Kasumi-1 (cell line): Measurements from ENCODE around the gene HSPB7.
"Not testable (repeated sequence)": the region's sequence is repeated elsewhere in the genome, so short reads cannot be mapped to it uniquely, and the experiment has no call there.

Source experiments
- DNase-seq, 2 experiments: peaks; one replicate each; lab custom pipeline; 2025; lab: John Stamatoyannopoulos, UW

Gene HSPB7

GRCh38 chr1:16006552-16007485 is 11.0 kb downstream of the HSPB7 start:
- DNase-seq = peak in 1 of 2 experiments; percentile 8

DNA sequence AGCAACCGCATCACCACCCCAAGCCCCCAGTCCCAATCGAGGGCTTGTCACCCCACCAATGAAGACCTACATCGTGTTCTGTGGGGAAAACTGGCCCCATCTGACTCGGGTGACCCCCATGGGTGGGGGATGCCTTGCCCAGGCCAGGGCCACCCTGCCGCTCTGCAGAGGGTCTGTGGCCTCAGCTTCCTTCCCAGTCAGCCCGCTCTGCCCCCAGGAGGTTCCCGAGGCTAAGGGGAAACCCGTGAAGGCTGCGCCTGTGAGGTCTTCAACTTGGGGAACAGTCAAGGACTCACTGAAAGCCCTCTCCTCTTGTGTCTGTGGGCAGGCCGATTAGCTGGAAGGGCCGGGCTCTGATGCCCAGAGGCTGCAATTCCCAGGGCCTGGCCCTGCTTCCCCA is 11.8 kb downstream of the HSPB7 start:
- no peak for DNase-seq

DNA sequence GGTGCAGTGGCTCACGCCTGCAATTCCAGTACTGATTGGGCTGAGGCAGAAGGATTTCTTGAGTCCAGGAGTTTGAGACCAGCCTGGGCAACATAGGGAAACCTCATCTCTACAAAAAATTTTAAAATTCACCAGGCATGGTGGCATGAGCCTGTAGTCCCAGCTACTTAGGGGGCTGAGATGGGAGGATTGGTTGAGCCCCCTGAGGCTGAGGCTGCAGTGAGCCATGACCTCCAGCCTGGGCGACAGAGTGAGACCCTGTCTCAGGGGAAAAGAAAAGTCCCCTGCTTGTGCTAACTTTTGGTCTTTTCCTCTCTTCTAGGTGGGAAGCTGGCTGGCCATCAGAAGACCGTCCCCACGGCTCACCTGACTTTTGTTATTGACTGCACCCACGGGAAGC is 12.2 kb downstream of the HSPB7 start:
- no peak for DNase-seq

- DNase-seq = not testable (repeated sequence)
Observed at GRCh38 chr1:16001274-16001673, 16.6 kb downstream of the HSPB7 start.

DNA sequence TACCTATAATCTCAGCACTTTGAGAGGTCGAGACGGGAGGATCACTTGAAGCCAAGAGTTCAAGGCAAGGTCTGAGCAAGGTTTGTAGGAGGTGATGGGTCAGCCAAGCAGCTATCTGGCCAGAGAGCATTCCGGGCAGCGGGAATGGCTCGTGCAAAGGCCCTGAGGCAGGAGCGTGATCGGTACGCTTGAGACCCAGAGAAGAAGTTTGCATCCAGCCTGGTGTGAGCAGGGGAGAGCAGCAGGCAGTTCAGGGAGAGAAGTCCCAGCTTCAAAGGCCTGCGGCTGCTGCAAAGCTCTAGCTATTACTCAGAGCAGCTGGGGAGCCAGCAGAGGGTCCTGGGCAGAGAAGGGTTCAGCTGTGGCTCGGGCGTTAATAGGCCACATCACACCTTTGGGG is 18.9 kb downstream of the HSPB7 start:
- DNase-seq = no peak

- no peak for DNase-seq
Observed at GRCh38 chr1:15997637-15998280, 20.1 kb downstream of the HSPB7 start.

- no peak for DNase-seq
Observed at GRCh38 chr1:15997076-15997585, 20.7 kb downstream of the HSPB7 start.

GRCh38 chr1:15994590-15995351 is 23.1 kb downstream of the HSPB7 start:
- DNase-seq = peak; percentile 3 to 16

- DNase-seq = no peak
Observed at GRCh38 chr1:15994081-15994480, 23.8 kb downstream of the HSPB7 start.

GRCh38 chr1:15993666-15994065 is 24.2 kb downstream of the HSPB7 start:
- DNase-seq = no peak

- DNase-seq = peak; percentile 6 to 32
Observed at GRCh38 chr1:15992582-15993500, 25.0 kb downstream of the HSPB7 start.

DNA sequence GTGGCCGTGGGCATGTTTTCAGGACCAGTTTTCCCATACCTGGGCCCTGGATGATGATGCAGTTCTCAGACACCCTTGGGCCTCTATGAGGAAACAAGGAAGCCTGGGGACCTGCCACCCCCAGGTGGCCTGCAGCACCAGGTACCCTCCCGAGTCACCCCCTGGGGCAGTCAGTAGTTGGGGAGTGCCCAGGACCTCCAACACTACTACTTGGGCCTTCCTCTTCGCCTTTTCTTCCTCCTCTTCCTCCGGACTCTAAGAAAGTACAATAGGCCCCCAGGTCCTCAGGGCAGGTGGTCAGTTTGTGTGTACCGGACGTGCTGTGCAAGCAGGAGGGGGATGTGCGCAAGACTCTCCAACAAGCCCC is 25.7 kb downstream of the HSPB7 start:
- no peak for DNase-seq

DNA sequence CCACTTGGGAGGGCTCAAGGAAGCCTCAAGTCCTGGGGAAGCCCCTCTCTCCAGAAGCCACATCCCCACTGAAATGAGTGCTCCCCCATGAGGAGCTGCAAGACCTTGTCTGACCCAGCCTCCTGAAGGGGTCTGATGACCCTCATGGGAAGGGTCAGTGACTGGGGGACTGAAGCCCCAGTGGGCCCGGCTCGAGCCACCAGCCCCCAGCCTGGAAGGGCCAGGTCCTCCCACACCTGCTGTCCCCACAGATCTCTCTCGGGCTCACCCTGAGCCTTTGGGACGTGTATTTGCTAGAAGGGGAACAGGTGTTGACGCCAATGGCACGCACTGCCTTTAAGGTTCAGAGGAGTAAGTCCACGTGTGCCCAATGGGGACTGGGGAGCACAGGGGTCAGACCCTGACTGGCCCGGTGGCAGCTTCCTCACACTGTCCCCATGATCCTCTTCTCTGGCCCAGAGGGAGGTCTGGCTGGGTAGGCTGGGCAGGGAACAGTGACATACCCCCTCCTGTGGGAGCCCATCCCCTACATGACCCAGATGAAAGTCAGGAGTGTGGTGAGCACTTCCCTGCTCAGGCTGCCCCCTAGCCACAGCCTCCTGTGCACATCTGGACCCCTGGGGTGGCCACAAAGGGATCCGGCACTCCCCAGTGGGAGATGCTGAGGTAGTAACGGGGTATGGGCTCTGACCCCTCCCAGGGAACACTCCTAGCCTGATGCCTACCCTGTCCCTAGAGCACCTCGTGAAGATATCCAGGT is 26.2 kb downstream of the HSPB7 start:
- DNase-seq = no peak

GRCh38 chr1:15989776-15990175 is 28.1 kb downstream of the HSPB7 start:
- DNase-seq = no peak

DNA sequence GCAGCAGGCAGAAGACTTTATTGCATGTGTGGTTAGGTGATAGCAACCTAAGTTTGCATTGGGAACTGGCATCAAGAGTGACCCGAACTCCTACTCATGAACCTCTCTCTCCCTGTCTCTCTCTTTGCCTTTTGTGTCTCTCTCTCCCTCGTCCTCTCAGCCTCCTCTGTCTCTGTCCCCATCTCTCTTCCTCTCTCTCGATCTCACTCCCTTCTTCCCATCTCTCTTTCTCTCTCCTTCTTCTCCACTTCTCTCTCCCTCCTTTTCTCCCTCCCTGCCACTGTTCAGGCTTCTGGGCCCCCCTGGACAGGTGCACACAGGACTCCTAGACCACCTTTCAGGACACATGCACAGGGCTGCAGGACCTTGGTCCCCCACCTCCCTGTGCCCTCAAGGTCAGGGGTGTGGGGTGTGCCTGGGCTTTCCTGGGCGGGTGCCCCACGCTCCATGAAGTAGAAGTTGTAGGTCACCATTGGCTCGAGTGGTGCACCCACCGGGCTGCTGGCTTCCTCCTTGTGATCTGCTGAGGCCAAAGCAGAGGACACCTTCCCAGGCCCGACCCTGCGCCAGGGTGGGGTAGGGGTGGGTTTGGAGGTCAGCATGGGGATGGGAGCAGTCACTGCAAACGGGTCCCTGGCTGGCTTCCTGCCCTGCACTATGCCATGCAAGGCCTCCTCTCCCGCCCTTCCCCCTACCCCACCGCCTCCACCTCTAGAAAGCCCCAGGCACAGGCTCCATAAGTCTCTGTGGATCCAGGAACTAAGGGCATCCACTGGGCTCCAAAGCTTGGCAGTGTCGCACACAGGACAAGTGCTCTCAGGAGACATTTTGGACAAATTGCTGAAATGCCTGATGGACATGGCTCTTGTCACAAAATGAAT is 28.7 kb downstream of the HSPB7 start:
- no peak for DNase-seq

- DNase-seq = no peak
Observed at GRCh38 chr1:15985611-15986297, 32.1 kb downstream of the HSPB7 start.

DNA sequence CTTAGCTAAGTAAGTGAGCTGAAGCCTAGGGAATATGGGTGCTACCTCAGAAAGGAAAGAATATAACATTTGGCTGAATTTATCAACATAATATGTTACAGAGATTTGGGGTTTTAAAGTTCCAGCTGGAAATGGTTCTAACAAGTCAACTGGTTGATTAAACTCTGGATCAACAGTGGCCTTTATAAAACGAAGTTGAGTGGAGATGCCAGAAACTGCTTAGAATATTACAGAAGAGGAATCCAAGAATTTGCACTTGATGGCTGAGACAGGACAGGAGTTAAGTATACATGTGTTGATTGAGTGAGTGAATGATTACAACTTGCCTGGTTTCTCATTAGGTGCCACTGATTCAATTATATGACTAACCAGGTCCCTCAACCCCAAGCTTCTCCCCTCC is 34.6 kb downstream of the HSPB7 start:
- DNase-seq = no peak

DNA sequence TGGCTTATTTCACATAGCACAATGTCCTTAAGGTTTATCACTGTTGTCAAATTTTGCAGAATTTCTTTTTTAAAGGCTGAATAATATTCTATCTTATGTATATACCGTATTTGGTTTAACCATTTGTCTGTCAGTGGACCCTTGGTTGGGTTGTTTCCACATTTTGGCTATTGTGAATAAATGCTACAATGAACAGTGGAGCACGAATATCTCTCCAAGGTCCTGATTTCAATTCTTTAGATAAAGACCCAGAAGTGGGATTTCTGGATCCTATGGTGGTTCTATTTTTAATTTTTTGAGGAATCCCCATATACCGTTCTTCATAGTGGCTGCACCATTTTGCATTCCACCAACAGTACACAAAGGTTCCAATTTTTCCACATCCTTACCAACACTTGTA is 36.2 kb downstream of the HSPB7 start:
- DNase-seq = no peak

GRCh38 chr1:15977947-15978346 is 39.9 kb downstream of the HSPB7 start:
- not testable (repeated sequence) for DNase-seq
